H9 (cell line): ENCODE measurements around the gene HS3ST4. TPM values are rescaled to one million over a fixed set of nuclear protein-coding genes. Genes with fewer than 3 reads are reported as not detected.

Experiments used
- DNase-seq: peaks from one replicate; pipeline ENCODE4 v3.0.0-alpha.2; 2017
- H2AFZ ChIP-seq: one replicate; pipeline ENCODE4 v1.6.1; 2013; ENCODE audit warnings: mild to moderate bottlenecking, low read length, control low read depth, moderate library complexity
- H2AK5ac ChIP-seq: 2 replicates; pipeline ENCODE4 v1.6.1; 2013; ENCODE audit warnings: low read length, control low read depth, mixed read lengths; ENCODE audit not compliant: insufficient read length
- H2BK120ac ChIP-seq: one replicate; pipeline ENCODE4 v1.6.1; 2013; ENCODE audit warnings: low read depth, mild to moderate bottlenecking, low read length, control low read depth, inconsistent platforms; ENCODE audit not compliant: poor library complexity, severe bottlenecking
- H2BK12ac ChIP-seq: 2 replicates; pipeline ENCODE4 v1.6.1; 2013; ENCODE audit warnings: low read length, control low read depth, mixed read lengths, low read depth; ENCODE audit not compliant: insufficient read length
- H2BK15ac ChIP-seq: 2 replicates; pipeline ENCODE4 v1.6.1; 2013; ENCODE audit warnings: low read depth, low read length, control low read depth
- H2BK20ac ChIP-seq: one replicate; pipeline ENCODE4 v1.6.1; 2013; ENCODE audit warnings: low read depth, mild to moderate bottlenecking, low read length, control low read depth, inconsistent platforms; ENCODE audit not compliant: poor library complexity, severe bottlenecking
- H2BK5ac ChIP-seq: 2 replicates; pipeline ENCODE4 v1.6.1; 2013; ENCODE audit warnings: low read length, control low read depth, mixed read lengths; ENCODE audit not compliant: insufficient read length
- H3K14ac ChIP-seq: 2 replicates; pipeline ENCODE4 v1.6.1; 2013; ENCODE audit warnings: low read length, control low read depth; ENCODE audit not compliant: insufficient read depth
- H3K18ac ChIP-seq: 2 replicates; pipeline ENCODE4 v1.6.1; 2013; ENCODE audit warnings: low read depth, mild to moderate bottlenecking, mixed read lengths, low read length, control low read depth; ENCODE audit not compliant: insufficient read length
- H3K23ac ChIP-seq: 2 replicates; pipeline ENCODE4 v1.6.1; 2013; ENCODE audit warnings: low read length, control low read depth, mixed read lengths, low read depth; ENCODE audit not compliant: insufficient read length
- H3K23me2 ChIP-seq: 2 replicates; pipeline ENCODE4 v1.6.1; 2013; ENCODE audit warnings: low read depth, mild to moderate bottlenecking, mixed read lengths, low read length, control low read depth; ENCODE audit not compliant: insufficient read length, poor library complexity, severe bottlenecking
- H3K27ac ChIP-seq: 2 replicates; pipeline ENCODE4 v1.5.1; 2013; ENCODE audit warnings: low read length, control low read depth, mixed read lengths, low read depth; ENCODE audit not compliant: insufficient read length
- H3K27me3 ChIP-seq: 2 replicates; pipeline ENCODE4 v1.6.1; 2013; ENCODE audit warnings: low read length, control low read depth, inconsistent platforms; ENCODE audit not compliant: insufficient read depth
- H3K4ac ChIP-seq: 2 replicates; pipeline ENCODE4 v1.6.1; 2013; ENCODE audit warnings: low read depth, mild to moderate bottlenecking, control low read depth, inconsistent platforms, low read length, moderate library complexity
- H3K4me1 ChIP-seq: 2 replicates; pipeline ENCODE4 v1.6.1; 2013; ENCODE audit warnings: low read length, control low read depth, inconsistent platforms; ENCODE audit not compliant: insufficient read depth
- H3K4me2 ChIP-seq: 2 replicates; pipeline ENCODE4 v1.6.1; 2013; ENCODE audit warnings: low read length, control low read depth, mixed read lengths; ENCODE audit not compliant: insufficient read length, insufficient read depth
- H3K56ac ChIP-seq: 2 replicates; pipeline ENCODE4 v1.6.1; 2013; ENCODE audit warnings: low read depth, mild to moderate bottlenecking, mixed read lengths, low read length, control low read depth; ENCODE audit not compliant: insufficient read length
- H3K79me1 ChIP-seq: 2 replicates; pipeline ENCODE4 v1.6.1; 2013; ENCODE audit warnings: low read depth, mild to moderate bottlenecking, moderate library complexity, low read length, control low read depth, inconsistent platforms; ENCODE audit not compliant: insufficient read depth, poor library complexity, severe bottlenecking
- H3K79me2 ChIP-seq: 2 replicates; pipeline ENCODE4 v1.6.1; 2013; ENCODE audit warnings: low read length, control low read depth, inconsistent platforms; ENCODE audit not compliant: insufficient read depth
- H3K9ac ChIP-seq: 2 replicates; pipeline ENCODE4 v1.6.1; 2013; ENCODE audit warnings: low read length, control low read depth, mixed read lengths; ENCODE audit not compliant: insufficient read length; ENCODE audit errors: extremely low read depth
- H3K9me3 ChIP-seq: one replicate; pipeline ENCODE4 v1.6.1; 2013; ENCODE audit warnings: low read depth, low read length, inconsistent platforms; ENCODE audit not compliant: control insufficient read depth
- H3T11ph ChIP-seq: one replicate; pipeline ENCODE4 v1.6.1; 2013; ENCODE audit warnings: mild to moderate bottlenecking, low read length, control low read depth, inconsistent platforms
- H4K20me1 ChIP-seq: one replicate; pipeline ENCODE4 v1.6.1; 2013; ENCODE audit not compliant: control insufficient read depth, insufficient read length, insufficient read depth
- H4K5ac ChIP-seq: 2 replicates; pipeline ENCODE4 v1.6.1; 2013; ENCODE audit warnings: low read depth, mild to moderate bottlenecking, mixed read lengths, low read length, control low read depth; ENCODE audit not compliant: insufficient read length
- H4K8ac ChIP-seq: replicated peaks from 2 replicates; pipeline ENCODE4 v1.6.1; 2013; ENCODE audit warnings: low read length, control low read depth, mixed read lengths, low read depth; ENCODE audit not compliant: insufficient read length
- H4K91ac ChIP-seq: 2 replicates; pipeline ENCODE4 v1.6.1; 2013; ENCODE audit warnings: low read depth, mild to moderate bottlenecking, moderate library complexity, mixed read lengths, low read length, control low read depth; ENCODE audit not compliant: insufficient read length
- H3K27ac Mint-ChIP-seq, 3 experiments: 2 replicates in 2 of 3; 3 replicates in 1 of 3; pipeline ENCODE4 v1.8.0; 2020 to 2021; ENCODE audit warnings: mixed read lengths in 3 of 3, mild to moderate bottlenecking in 1 of 3, moderate library complexity in 1 of 3
- H3K27me3 Mint-ChIP-seq: 2 replicates; pipeline ENCODE4 v1.8.0; 2021; ENCODE audit warnings: low read depth, mild to moderate bottlenecking, moderate library complexity, mixed read lengths
- H3K36me3 Mint-ChIP-seq, 3 experiments: 2 replicates in 2 of 3; 3 replicates in 1 of 3; pipeline ENCODE4 v1.8.0; 2020 to 2021; ENCODE audit warnings: low read depth in 3 of 3, mixed read lengths in 3 of 3; ENCODE audit not compliant: insufficient read depth in 1 of 3
- H3K4me1 Mint-ChIP-seq, 2 experiments: 2 replicates each; pipeline ENCODE4 v1.8.0; 2020; ENCODE audit warnings: mixed read lengths in 2 of 2
- H3K4me3 Mint-ChIP-seq, 2 experiments: 2 replicates in 1 of 2; 3 replicates in 1 of 2; pipeline ENCODE4 v1.8.0; 2020 to 2021; ENCODE audit warnings: mild to moderate bottlenecking in 2 of 2, mixed read lengths in 2 of 2, moderate library complexity in 1 of 2
- H3K9me3 Mint-ChIP-seq, 2 experiments: 2 replicates in 1 of 2; 3 replicates in 1 of 2; pipeline ENCODE4 v1.8.0; 2020; ENCODE audit warnings: mild to moderate bottlenecking in 2 of 2, mixed read lengths in 2 of 2, moderate library complexity in 1 of 2
- CTCF ChIP-seq: fragments of 200-600 bp; sonication (generic); conservative IDR thresholded peaks from 3 replicates; pipeline ENCODE4 v1.8.0; 2021; ENCODE audit warnings: antibody characterized with exemption, mild to moderate bottlenecking
- WGBS: extraction: QIAGEN DNeasy Blood & Tissue Kit; methylation state at CpG from one replicate; pipeline ENCODE4 v1.1.7; 2013; ENCODE audit warnings: missing lambda C conversion rate, low lambda C conversion rate, mixed read lengths; ENCODE audit not compliant: insufficient read length; ENCODE audit errors: extremely low coverage; 5-methylcytosine and 5-hydroxymethylcytosine counted together
- total RNA-seq: library from RNA; stranded (reverse); gene quantifications from 2 replicates; pipeline ENCODE4 v1.2.1, GENCODE V29; 2021

HS3ST4 gene
- total RNA-seq, 1 experiment from 2014 or later: 1.7 TPM

GRCh38 chr16:25893332-25893731, 201.6 kb downstream of the HS3ST4 start:
- no peak for TF ChIP-seq CTCF
- H2BK20ac ChIP-seq: no peak overlapping the region
- no peak overlapping the region for H2BK12ac ChIP-seq
- Mint-ChIP-seq H3K9me3 (no peaks in the 10 kb centered on the region), H3K4me1 (peaks cover 0 to 13% of the 10 kb centered on the region in 2 experiments; a peak in 3 of 4 replicates), H3K27ac (no peak overlapping the region), H3K4me3 (no peak overlapping the region), H3K36me3 (no peaks in the 10 kb centered on the region; a peak in 1 of 7 replicates), H3K27me3 (no peaks in the 10 kb centered on the region; the same call in 1 of the 2 replicates)
- H2BK5ac ChIP-seq: no peak overlapping the region
- H4K5ac ChIP-seq: no peak overlapping the region
- no peaks in the 10 kb centered on the region for H3K23me2 ChIP-seq
- no peak overlapping the region for H3K18ac ChIP-seq
- H4K20me1 ChIP-seq: no peaks in the 10 kb centered on the region
- no peak overlapping the region for H4K91ac ChIP-seq
- no peaks in the 10 kb centered on the region for H3K4me1 ChIP-seq
- H3K14ac ChIP-seq: no peak overlapping the region
- no peak overlapping the region for H3T11ph ChIP-seq
- H3K56ac ChIP-seq: no peak overlapping the region
- H2AK5ac ChIP-seq: no peak overlapping the region
- H3K9ac ChIP-seq: no peak overlapping the region
- no peaks in the 10 kb centered on the region for H3K79me2 ChIP-seq
- no peaks in the 10 kb centered on the region for H3K79me1 ChIP-seq
- no peak overlapping the region for H2AFZ ChIP-seq
- H4K8ac ChIP-seq: no peak overlapping the region
- H3K9me3 ChIP-seq: no peaks in the 10 kb centered on the region
- DNase-seq: no peak
- H2BK120ac ChIP-seq: no peak overlapping the region
- WGBS: no CpG with 5 or more reads among the region's 3 CpGs
- H3K27me3 ChIP-seq: no peaks in the 10 kb centered on the region
- no peak overlapping the region for H2BK15ac ChIP-seq
- H3K27ac ChIP-seq: no peak overlapping the region
- H3K4me2 ChIP-seq: no peak overlapping the region
- no peak overlapping the region for H3K23ac ChIP-seq
- H3K4ac ChIP-seq: no peak overlapping the region
